HG02642 (cell line): Measurements from ENCODE around the gene MRPL28.
A peak's percentile ranks its signal among the peaks of the same experiment; 100 is the strongest.
"Not testable (repeated sequence)": the region's sequence is repeated elsewhere in the genome, so short reads cannot be mapped to it uniquely, and the experiment has no call there.

ENCODE experiments used
- ATAC-seq: cut with Tn5 transposase; IDR thresholded peaks from one replicate; pipeline ENCODE4 v1.9.1; 2021; ENCODE audit warnings: mild to moderate bottlenecking; ENCODE audit not compliant: unreplicated experiment, poor library complexity

The MRPL28 gene

GRCh38 chr16:362702-362999, 7.7 kb downstream of the MRPL28 start:
- ATAC-seq, result not testable (repeated sequence)

GRCh38 chr16:361872-362701, 8.3 kb downstream of the MRPL28 start:
- ATAC-seq, result no peak

- ATAC-seq, result no peak
Observed at GRCh38 chr16:361341-361871, 8.9 kb downstream of the MRPL28 start.

- no peak for ATAC-seq
Observed at GRCh38 chr16:360698-361336, 9.5 kb downstream of the MRPL28 start.

DNA sequence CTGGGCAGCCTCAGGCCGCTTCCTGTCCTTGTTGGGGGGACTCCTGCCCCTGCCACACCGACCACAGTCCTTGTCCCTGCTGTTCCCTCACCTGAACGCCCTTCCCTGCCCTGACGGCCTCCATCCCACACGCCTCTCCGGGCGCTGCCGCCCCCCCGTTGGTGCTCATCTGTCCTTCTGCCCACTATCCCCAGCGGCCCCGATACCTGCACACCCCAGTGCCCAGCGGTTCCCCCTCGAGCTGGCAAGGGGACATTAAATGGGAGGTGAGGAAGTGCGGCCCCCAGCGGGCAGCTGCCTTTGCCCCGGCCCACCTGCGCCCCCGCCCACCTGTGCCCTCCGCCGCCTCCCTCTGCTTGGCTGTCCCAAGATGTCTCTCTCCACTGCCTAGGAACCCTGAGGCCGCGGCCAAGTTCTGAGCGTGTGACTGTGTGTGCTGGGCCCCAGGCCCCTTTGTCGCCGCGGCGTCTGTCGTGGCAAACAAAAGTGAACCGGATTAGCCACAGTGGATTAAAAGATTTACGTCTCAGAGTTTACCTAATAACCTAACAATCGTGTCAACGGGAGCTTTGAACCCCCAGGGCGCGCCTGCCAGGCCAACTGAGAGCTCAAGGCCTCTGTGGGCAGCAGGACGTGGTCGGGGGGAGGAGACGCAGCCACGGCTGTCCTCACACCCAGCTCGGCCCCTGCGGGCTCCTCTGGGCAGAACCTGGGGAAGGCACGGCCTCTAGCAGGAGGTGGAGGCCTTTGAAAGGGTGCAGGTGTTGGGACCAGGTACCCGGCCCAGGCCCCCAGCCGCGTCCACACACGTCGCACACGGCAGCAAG, 10.3 kb downstream of the MRPL28 start:
- no peak for ATAC-seq

DNA sequence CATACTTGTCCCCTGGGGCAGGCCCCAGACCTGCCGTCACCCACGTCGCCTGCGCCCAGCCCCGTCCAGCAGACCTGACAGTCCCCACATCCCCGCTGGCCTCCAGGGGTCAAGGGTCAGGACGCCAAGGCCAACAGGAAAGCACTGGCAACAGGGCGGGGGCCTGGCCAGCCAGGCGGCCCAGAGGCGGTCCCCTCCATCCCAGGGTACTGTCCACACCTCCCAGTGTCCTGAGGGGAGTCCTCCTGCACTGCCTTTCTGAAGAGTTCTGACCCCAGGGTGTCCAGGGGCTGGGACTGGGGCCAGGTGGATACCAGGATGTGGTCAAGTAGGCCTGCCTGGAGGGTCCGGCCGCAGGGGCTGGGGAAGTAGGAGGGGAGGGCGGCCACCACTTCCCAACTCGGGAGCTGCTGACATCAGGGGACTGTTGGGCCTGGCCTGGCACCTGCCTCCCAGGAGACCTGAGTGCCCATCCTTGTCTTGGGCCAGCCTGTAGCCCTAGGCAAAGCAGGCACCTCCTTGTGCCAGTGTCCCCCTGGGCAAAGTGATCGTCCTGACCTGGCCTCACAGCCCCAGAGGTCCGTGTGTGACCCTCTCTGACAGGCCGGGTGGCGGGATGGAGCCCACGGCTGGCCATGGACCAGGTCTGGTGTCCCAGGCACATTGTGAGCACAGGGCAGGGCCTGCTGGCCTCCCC, 11.1 kb downstream of the MRPL28 start:
- ATAC-seq, result no peak

DNA sequence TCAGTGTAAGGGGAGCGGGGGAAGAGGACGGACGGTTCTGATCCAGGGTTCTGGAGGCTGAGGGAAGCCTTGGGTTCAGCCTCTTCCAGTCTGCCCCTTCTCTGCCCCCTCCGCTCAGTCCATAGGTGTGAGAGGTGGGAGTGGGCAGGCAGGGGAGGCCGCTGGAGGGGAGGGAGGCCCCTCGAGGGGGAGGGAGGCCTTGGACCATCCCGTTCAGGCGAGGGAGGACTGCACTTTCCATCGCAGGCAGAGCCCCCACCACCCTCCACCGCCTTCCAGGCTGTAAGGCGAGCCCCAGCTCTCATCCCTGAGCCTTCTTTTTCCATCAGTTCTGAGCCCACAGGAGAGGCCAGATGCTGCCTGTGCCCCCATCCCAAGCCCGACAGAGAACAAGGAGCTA, 13.6 kb downstream of the MRPL28 start:
- ATAC-seq, result no peak

DNA sequence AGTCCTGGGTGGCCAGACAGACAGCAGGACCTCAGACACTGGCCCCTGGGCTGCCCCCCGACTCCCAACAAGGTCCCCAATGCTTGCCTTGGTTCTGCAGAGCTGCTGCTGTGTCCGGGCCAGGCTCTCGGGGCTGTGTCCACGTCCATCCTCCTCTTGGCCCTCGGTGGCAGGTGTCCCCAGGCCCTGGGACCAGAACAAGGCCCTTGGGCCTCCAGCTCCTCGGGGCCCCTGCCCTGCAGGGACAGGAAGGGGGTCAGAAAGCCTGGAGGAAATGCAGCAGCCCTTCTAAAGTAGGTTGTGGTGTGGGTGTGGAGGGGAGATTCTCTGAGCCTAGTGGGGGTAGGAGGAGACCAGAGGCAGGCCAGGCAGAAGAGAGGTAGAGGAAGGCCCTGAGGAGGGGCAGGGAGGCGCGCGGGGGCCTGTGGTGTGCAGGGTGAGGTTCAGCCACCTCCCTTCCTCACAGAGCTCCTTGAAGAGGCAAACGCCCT, 15.3 kb downstream of the MRPL28 start:
- ATAC-seq, result no peak

DNA sequence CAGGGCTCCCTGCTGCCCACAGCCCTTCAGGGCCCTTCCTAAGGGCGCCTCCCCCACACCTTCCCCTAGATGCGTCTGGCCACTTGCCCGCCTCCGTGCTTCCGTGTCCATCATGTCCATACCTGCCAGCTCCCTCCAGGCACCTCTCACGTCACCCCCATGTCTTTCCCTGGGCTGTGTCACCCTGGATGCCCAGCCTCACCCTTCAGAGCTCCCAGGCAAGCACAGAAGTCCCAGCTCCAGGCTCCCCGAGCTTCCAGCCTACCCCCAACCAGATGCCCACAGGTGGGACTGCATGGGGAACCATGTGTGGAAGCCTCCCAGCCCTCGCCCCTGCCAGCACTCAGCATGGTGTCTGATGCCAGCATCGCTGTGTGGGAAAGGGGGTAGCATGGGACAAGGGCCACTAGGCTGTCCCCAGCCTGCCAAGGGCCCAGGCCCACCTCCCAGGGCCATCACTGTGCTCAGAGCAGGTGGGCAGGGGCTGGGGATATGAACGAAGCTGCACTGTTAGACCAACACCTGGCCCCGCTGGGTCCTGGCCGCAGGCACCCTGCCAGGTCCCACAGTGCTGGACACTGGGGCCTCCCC, 16.0 kb downstream of the MRPL28 start:
- no peak for ATAC-seq

GRCh38 chr16:353404-354290, 16.7 kb downstream of the MRPL28 start:
- peak; percentile 2 for ATAC-seq

GRCh38 chr16:352547-353403, 17.6 kb downstream of the MRPL28 start, which contains the start of gene AXIN1:
TSS of gene AXIN1 (minus strand) at chr16:352723. CDS start at chr16:347025, 5,698 bp downstream.
- ATAC-seq, result peak; percentile 65

GRCh38 chr16:351804-352520, 18.4 kb downstream of the MRPL28 start:
- ATAC-seq, result peak; percentile 35

DNA sequence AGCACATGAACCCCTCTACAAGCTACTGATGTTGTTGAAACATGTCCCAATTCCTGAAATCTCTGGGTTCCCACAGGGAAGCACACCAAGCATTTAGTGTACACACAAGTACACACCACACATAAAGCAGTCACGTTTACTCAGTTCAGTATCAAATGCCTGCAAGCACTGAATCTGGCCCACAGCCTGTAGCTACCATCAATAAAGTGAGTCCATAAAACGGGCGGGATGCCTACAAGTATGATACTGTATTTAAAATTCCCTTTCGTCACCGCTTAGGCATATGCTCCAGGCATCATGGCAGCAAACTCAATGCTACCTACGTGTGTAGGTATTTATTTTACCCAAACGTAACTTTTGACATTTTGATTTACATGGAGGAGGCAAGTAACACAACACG, 20.1 kb downstream of the MRPL28 start:
- no peak for ATAC-seq

- ATAC-seq, result no peak
Observed at GRCh38 chr16:349211-349610, 21.1 kb downstream of the MRPL28 start.

GRCh38 chr16:348495-348894, 21.8 kb downstream of the MRPL28 start:
- not testable (repeated sequence) for ATAC-seq

- ATAC-seq, result no peak
Observed at GRCh38 chr16:347203-347602, 23.1 kb downstream of the MRPL28 start.

- ATAC-seq, result no peak
Observed at GRCh38 chr16:346587-346986, 23.8 kb downstream of the MRPL28 start.
